ENCODE data around the gene PPM1D. TPM values are rescaled to one million over a fixed set of nuclear protein-coding genes. Genes with fewer than 3 reads are reported as not detected.

The PPM1D gene
- polyA plus RNA-seq, 2 of the 4 experiments (the other 2 are of a cell fraction), result 10.5 to 13.5 TPM

DNA sequence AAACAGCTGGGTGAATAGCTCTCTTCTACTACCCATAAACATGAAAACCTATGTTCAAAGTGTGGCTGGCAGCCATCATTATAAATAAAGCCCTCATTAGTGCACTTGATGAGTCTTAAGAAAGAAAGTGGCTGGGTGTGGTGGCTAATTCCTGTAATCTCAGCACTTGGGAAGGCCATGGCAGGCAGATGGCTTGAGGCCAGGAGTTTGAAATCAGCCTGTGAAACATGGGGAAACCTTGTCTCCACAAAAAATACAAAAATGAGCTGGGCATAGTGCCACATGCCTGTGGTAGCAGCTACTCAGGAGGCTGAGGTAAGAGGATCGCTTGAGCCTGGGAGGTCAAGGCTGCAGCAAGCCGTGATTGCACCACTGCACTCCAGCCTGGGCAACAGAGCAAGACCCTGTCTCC lies 45.6 kb upstream of the PPM1D start:
- 43% methylated on average over 2 of the region's 2 CpGs for WGBS (ENCODE audit: missing lambda C conversion rate)
- TF ChIP-seq PHF8 (IDR thresholded peaks at IDR 0.05; ENCODE audit: borderline replicate concordance, low read depth) (no peak), GATA3 (IDR thresholded peaks at IDR 0.05; ENCODE audit: borderline replicate concordance) (no peak), KDM5A (IDR thresholded peaks at IDR 0.05) (no peak), CEBPB (IDR thresholded peaks at IDR 0.05) (no peak)
- TF ChIP-seq, protein P1, sequence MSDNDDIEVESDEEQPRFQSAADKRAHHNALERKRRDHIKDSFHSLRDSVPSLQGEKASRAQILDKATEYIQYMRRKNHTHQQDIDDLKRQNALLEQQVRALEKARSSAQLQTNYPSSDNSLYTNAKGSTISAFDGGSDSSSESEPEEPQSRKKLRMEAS (IDR thresholded peaks at IDR 0.05), result no peak
- TF ChIP-seq, protein P2, sequence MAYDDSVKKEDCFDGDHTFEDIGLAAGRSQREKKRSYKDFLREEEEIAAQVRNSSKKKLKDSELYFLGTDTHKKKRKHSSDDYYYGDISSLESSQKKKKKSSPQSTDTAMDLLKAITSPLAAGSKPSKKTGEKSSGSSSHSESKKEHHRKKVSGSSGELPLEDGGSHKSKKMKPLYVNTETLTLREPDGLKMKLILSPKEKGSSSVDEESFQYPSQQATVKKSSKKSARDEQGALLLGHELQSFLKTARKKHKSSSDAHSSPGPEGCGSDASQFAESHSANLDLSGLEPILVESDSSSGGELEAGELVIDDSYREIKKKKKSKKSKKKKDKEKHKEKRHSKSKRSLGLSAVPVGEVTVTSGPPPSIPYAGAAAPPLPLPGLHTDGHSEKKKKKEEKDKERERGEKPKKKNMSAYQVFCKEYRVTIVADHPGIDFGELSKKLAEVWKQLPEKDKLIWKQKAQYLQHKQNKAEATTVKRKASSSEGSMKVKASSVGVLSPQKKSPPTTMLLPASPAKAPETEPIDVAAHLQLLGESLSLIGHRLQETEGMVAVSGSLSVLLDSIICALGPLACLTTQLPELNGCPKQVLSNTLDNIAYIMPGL (CRISPR knock-in tag; IDR thresholded peaks at IDR 0.05; ENCODE audit: borderline replicate concordance), result no peak
- TF ChIP-seq, protein P3, sequence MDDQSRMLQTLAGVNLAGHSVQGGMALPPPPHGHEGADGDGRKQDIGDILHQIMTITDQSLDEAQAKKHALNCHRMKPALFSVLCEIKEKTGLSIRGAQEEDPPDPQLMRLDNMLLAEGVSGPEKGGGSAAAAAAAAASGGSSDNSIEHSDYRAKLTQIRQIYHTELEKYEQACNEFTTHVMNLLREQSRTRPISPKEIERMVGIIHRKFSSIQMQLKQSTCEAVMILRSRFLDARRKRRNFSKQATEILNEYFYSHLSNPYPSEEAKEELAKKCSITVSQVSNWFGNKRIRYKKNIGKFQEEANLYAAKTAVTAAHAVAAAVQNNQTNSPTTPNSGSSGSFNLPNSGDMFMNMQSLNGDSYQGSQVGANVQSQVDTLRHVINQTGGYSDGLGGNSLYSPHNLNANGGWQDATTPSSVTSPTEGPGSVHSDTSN (IDR thresholded peaks at IDR 0.05), result no peak
- TF ChIP-seq, protein P4, sequence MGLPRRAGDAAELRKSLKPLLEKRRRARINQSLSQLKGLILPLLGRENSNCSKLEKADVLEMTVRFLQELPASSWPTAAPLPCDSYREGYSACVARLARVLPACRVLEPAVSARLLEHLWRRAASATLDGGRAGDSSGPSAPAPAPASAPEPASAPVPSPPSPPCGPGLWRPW (IDR thresholded peaks at IDR 0.05), result no peak
- Histone ChIP-seq H3K27ac (no peak overlapping the region), H3K9me3 (peaks cover 19% of the 10 kb centered on the region), H3K4me2 (no peak overlapping the region), H3K4me3 (no peak overlapping the region), H3K4me1 (no peaks in the 10 kb centered on the region)
- FAIRE-seq (no peak), ATAC-seq (no peak), DNase-seq (ENCODE audit: low read depth in 1 of 2, low spot score in 1 of 2) (no peak)
- ChIA-PET POLR2A (no interaction called here), CTCF (interaction anchor here (0.9 to 3.2 kb wide), 7 partner anchors 11 to 45 kb away, joined by 3 to 19 read pairs (median 4); partner anchors contain the start of gene PPM1D)

DNA sequence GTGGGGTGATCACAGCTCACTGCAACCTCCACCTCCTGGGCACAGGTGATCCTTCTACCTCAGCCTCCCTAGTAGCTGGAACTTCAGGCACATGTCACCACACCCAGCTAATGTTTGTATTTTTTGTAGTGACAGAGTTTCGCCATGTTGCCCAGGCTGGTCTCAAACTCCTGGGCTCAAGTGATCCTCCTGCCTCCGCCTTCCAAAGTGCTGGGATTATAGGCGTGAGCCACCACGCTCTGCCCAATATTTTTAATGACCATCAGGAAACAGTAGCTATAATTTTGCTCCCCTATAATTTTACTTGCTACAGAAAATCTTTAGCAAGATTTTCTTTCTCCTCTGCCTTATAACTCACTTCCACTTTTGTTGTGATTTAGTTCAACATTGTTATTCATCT lies 44.2 kb upstream of the PPM1D start:
- Histone ChIP-seq H3K9me3 (peaks cover 19% of the 10 kb centered on the region), H3K4me3 (no peak overlapping the region), H3K4me2 (no peak overlapping the region), H3K27ac (no peak overlapping the region), H3K4me1 (no peaks in the 10 kb centered on the region)
- 88% methylated on average over 4 of the region's 4 CpGs for WGBS (ENCODE audit: missing lambda C conversion rate)
- TF ChIP-seq CEBPB (IDR thresholded peaks at IDR 0.05) (no peak), MYC (IDR thresholded peaks at IDR 0.05; ENCODE audit: borderline replicate concordance, low read length) (no peak), HOXA7 (CRISPR knock-in tag; IDR thresholded peaks at IDR 0.05) (no peak), GATA3 (IDR thresholded peaks at IDR 0.05; ENCODE audit: borderline replicate concordance) (no peak), HDAC2 (IDR thresholded peaks at IDR 0.05) (no peak), RCOR1 (IDR thresholded peaks at IDR 0.05; ENCODE audit: low read depth, low read length) (no peak), RARB (CRISPR knock-in tag; IDR thresholded peaks at IDR 0.05) (no peak), EHF (CRISPR knock-in tag; IDR thresholded peaks at IDR 0.05) (no peak), ZSCAN20 (CRISPR knock-in tag; IDR thresholded peaks at IDR 0.05) (no peak), ZC3H11A (IDR thresholded peaks at IDR 0.05) (no peak), EP300 (IDR thresholded peaks at IDR 0.05) (no peak), RNF2 (IDR thresholded peaks at IDR 0.05; ENCODE audit: borderline replicate concordance, low read depth) (no peak), EHMT2 (IDR thresholded peaks at IDR 0.05; ENCODE audit: low read depth) (no peak), SREBF2 (IDR thresholded peaks at IDR 0.05) (no peak), PHF8 (IDR thresholded peaks at IDR 0.05; ENCODE audit: borderline replicate concordance, low read depth) (no peak), JUN (IDR thresholded peaks at IDR 0.05) (no peak)
- TF ChIP-seq, protein P5, sequence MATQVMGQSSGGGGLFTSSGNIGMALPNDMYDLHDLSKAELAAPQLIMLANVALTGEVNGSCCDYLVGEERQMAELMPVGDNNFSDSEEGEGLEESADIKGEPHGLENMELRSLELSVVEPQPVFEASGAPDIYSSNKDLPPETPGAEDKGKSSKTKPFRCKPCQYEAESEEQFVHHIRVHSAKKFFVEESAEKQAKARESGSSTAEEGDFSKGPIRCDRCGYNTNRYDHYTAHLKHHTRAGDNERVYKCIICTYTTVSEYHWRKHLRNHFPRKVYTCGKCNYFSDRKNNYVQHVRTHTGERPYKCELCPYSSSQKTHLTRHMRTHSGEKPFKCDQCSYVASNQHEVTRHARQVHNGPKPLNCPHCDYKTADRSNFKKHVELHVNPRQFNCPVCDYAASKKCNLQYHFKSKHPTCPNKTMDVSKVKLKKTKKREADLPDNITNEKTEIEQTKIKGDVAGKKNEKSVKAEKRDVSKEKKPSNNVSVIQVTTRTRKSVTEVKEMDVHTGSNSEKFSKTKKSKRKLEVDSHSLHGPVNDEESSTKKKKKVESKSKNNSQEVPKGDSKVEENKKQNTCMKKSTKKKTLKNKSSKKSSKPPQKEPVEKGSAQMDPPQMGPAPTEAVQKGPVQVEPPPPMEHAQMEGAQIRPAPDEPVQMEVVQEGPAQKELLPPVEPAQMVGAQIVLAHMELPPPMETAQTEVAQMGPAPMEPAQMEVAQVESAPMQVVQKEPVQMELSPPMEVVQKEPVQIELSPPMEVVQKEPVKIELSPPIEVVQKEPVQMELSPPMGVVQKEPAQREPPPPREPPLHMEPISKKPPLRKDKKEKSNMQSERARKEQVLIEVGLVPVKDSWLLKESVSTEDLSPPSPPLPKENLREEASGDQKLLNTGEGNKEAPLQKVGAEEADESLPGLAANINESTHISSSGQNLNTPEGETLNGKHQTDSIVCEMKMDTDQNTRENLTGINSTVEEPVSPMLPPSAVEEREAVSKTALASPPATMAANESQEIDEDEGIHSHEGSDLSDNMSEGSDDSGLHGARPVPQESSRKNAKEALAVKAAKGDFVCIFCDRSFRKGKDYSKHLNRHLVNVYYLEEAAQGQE (IDR thresholded peaks at IDR 0.05), result no peak
- TF ChIP-seq, protein P6, sequence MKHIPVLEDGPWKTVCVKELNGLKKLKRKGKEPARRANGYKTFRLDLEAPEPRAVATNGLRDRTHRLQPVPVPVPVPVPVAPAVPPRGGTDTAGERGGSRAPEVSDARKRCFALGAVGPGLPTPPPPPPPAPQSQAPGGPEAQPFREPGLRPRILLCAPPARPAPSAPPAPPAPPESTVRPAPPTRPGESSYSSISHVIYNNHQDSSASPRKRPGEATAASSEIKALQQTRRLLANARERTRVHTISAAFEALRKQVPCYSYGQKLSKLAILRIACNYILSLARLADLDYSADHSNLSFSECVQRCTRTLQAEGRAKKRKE (CRISPR knock-in tag; IDR thresholded peaks at IDR 0.05; ENCODE audit: low read depth), result no peak
- ATAC-seq, result no peak
- DNase-seq (ENCODE audit: low read depth in 1 of 2, low spot score in 1 of 2), result no peak
- POLR2A ChIA-PET, result no interaction called here
- CTCF ChIA-PET, result interaction anchor here (1.0 to 3.2 kb wide), 4 partner anchors 9 to 22 kb away, joined by 3 to 19 read pairs (median 12); no protein-coding TSS in a partner anchor
- peak; percentile 51 for FAIRE-seq

Measured in A549 (cell line).